ENCODE results near the gene EPX.
A peak's percentile ranks its signal among the peaks of the same experiment; 100 is the strongest.

EPX gene

GRCh38 chr17:58187063-58187462, 5.5 kb upstream of the EPX start:
- DNase-seq, result no peak

- DNase-seq, result no peak
Measured at GRCh38 chr17:58187675-58188074, 4.9 kb upstream of the EPX start.

GRCh38 chr17:58189436-58190146, 2.9 kb upstream of the EPX start:
- DNase-seq, result no peak

GRCh38 chr17:58191241-58191896, 1.2 kb upstream of the EPX start:
- DNase-seq, result no peak

GRCh38 chr17:58193641-58194255, 1.2 kb downstream of the EPX start:
- DNase-seq, result no peak

- no peak for DNase-seq
Measured at GRCh38 chr17:58195518-58196123, 3.1 kb downstream of the EPX start.

- DNase-seq, result no peak
Measured at GRCh38 chr17:58196610-58197009, 4.1 kb downstream of the EPX start.

- peak; percentile 47 for DNase-seq
Measured at GRCh38 chr17:58200024-58200633, 7.6 kb downstream of the EPX start.

GRCh38 chr17:58202859-58203258, 10.3 kb downstream of the EPX start:
- DNase-seq, result no peak

- DNase-seq, result no peak
Measured at GRCh38 chr17:58204796-58205195, 12.3 kb downstream of the EPX start.

GRCh38 chr17:58205936-58206335, 13.4 kb downstream of the EPX start:
- DNase-seq, result no peak

- no peak for DNase-seq
Measured at GRCh38 chr17:58207451-58207850, 14.9 kb downstream of the EPX start.

GRCh38 chr17:58208344-58208743, 15.8 kb downstream of the EPX start:
- DNase-seq, result no peak

GRCh38 chr17:58210922-58211321, 18.4 kb downstream of the EPX start:
- no peak for DNase-seq

- DNase-seq, result no peak
Measured at GRCh38 chr17:58215685-58216084, 23.2 kb downstream of the EPX start.

- no peak for DNase-seq
Measured at GRCh38 chr17:58217766-58218165, 25.2 kb downstream of the EPX start.

GRCh38 chr17:58219007-58219788, 26.7 kb downstream of the EPX start, which contains the start of gene MKS1:
Gene MKS1, minus strand, starts transcription at chr17:58219255. Its CDS starts 25 bp downstream, at chr17:58219230.
- peak; percentile 91 for DNase-seq

GRCh38 chr17:58219789-58220183, 27.3 kb downstream of the EPX start:
- no peak for DNase-seq

GRCh38 chr17:58224315-58224714, 31.8 kb downstream of the EPX start:
- no peak for DNase-seq

- no peak for DNase-seq
Measured at GRCh38 chr17:58227733-58228132, 35.2 kb downstream of the EPX start.

GRCh38 chr17:58228679-58229078, 36.2 kb downstream of the EPX start:
- DNase-seq, result no peak

GRCh38 chr17:58229384-58229783, 36.9 kb downstream of the EPX start:
- DNase-seq, result no peak

- DNase-seq, result no peak
Measured at GRCh38 chr17:58229881-58230280, 37.4 kb downstream of the EPX start.

Measured in NCI-H1092 (cell line).